Upper lobe of left lung (tissue), 4 donors: ENCODE data around the gene MRPL16.

Experiments
- POLR2A ChIP-seq, 4 donors: fragments of 450-650 bp; IDR thresholded peaks; one replicate each; pipeline ENCODE4 v1.5.1; 2016 to 2017; ENCODE audit warnings: antibody characterized with exemption in 4 of 4, mild to moderate bottlenecking in 2 of 4
- TF ChIP-seq, protein P1 (sequence below), 6 experiments: fragments of 450-650 bp in 4 of 6; fragments of 200-600 bp in 2 of 6; sonication (generic) in 2 of 6; IDR thresholded peaks; one replicate each; pipeline ENCODE4 v1.5.1; 2016 to 2019; ENCODE audit warnings: antibody characterized with exemption in 6 of 6

DNA sequence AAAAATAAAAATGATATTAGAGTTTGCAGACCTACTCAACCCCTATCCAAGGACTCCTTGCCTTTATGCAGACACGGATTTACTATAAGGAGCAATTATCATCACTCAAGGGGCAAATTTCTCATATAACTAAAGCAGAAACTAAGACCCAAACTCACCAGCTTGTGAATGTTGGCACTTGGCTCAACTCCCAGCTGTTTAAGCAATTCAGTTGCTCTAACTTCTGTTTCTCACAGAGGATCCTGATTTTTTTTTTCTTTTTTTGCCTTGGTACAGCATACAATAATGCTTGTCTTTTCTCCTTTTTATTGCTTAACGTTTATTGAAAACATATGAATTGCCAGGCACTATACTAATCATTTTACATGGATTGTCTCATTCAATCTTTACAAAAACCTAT is 44.3 kb upstream of the MRPL16 start:
- no peak for TF ChIP-seq POLR2A (IDR thresholded peaks at IDR 0.05)
- TF ChIP-seq, protein P1, sequence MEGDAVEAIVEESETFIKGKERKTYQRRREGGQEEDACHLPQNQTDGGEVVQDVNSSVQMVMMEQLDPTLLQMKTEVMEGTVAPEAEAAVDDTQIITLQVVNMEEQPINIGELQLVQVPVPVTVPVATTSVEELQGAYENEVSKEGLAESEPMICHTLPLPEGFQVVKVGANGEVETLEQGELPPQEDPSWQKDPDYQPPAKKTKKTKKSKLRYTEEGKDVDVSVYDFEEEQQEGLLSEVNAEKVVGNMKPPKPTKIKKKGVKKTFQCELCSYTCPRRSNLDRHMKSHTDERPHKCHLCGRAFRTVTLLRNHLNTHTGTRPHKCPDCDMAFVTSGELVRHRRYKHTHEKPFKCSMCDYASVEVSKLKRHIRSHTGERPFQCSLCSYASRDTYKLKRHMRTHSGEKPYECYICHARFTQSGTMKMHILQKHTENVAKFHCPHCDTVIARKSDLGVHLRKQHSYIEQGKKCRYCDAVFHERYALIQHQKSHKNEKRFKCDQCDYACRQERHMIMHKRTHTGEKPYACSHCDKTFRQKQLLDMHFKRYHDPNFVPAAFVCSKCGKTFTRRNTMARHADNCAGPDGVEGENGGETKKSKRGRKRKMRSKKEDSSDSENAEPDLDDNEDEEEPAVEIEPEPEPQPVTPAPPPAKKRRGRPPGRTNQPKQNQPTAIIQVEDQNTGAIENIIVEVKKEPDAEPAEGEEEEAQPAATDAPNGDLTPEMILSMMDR (IDR thresholded peaks at IDR 0.05), result no peak
